Lower leg skin (tissue), 3 donors: ENCODE measurements around the gene TRIM17.

Experiments
- POLR2A ChIP-seq, 2 donors: fragments of 450-650 bp; IDR thresholded peaks; one replicate each; pipeline ENCODE4 v1.6.1; 2016 to 2017; ENCODE audit warnings: antibody characterized with exemption in 2 of 2, mild to moderate bottlenecking in 1 of 2, moderate library complexity in 1 of 2
- TF ChIP-seq, protein P1 (sequence below), 3 donors: fragments of 450-650 bp; IDR thresholded peaks; one replicate each; pipeline ENCODE4 v1.5.1; 2016; ENCODE audit warnings: antibody characterized with exemption in 3 of 3, mild to moderate bottlenecking in 3 of 3, moderate library complexity in 2 of 3

DNA sequence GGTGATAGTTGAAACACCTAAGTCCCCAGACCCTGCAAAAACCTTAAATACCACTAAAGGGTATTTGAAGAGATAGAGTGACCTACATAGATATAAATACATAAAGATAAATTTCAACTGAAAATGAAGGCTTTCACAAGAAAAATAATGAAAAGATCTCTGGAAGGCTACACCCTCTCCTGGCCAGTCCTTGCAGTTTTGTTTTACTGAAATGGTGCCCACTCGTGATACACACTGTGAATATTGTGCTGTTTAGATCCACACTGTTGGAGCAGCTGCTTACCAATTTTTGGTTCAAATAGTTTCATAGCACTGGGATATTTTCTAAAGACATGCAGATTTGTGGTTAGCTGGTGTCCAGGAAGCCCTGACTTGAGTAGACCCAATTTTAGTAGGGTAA lies 39.1 kb upstream of the TRIM17 start:
- TF ChIP-seq, protein P1, sequence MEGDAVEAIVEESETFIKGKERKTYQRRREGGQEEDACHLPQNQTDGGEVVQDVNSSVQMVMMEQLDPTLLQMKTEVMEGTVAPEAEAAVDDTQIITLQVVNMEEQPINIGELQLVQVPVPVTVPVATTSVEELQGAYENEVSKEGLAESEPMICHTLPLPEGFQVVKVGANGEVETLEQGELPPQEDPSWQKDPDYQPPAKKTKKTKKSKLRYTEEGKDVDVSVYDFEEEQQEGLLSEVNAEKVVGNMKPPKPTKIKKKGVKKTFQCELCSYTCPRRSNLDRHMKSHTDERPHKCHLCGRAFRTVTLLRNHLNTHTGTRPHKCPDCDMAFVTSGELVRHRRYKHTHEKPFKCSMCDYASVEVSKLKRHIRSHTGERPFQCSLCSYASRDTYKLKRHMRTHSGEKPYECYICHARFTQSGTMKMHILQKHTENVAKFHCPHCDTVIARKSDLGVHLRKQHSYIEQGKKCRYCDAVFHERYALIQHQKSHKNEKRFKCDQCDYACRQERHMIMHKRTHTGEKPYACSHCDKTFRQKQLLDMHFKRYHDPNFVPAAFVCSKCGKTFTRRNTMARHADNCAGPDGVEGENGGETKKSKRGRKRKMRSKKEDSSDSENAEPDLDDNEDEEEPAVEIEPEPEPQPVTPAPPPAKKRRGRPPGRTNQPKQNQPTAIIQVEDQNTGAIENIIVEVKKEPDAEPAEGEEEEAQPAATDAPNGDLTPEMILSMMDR (IDR thresholded peaks at IDR 0.05), result no peak
- TF ChIP-seq POLR2A (IDR thresholded peaks at IDR 0.05), result no peak
